ENCODE data around the gene PASD1.
"Not testable (repeated sequence)": the region's sequence is repeated elsewhere in the genome, so short reads cannot be mapped to it uniquely, and the experiment has no call there.

PASD1 gene

GRCh38 chrX:151563449-151563848 lies at the start of gene PASD1:
Gene PASD1 (plus strand): TSS chrX:151563675. CDS start chrX:151601554, 37,879 bp downstream.
- no peak for DNase-seq

DNA sequence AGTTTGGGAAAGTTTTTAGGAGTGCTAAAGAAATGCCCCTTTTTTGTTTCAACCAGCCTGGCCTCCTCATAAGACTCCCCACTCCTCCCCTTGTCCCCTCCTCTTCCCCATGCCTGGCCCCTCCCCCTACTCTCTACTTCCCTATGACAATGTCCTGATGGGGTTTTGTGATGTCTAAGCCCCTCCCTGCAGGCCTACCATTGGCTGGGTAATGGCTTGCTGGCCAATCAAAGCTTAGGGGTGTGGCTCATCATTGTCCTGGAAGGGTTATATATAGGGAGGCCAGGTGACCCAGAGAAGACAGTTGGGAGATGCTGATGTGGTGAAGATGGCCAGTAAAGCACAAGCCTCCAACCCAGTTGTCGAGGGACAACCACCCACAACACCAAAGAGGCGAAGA lies 48.2 kb upstream of the PASD1 start:
- DNase-seq: no peak

DNA sequence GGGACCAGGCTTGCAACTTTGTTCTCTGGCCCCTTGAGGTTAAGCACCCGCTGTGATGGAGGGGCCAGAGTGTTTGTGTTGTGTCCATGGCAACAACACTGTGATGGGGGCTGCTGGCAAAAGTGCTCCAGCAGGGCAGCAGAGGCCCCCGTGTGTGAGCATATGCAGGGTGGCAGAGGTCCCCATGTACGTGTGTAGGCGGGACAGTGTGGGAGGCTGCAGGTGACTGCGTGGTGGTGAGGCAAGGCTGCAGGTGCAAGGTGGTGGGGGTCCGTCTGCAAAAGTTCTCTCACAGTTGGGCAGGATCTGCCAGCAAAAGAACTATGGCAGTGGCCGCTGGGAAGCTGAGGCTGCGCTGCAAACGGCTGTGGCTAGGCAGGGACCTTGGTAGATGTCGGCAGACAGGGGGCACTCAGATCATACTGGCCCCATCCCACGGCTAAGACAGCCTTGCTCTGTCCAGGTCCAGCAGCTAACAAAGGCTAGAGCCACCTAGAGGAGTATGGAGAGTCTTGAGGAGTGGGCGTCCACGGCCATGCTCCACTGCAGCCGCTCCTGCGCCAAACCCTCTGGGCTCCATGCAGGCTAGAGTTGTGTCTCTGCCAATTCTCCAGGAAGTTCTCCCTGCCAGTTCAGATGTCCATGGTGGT lies 46.8 kb upstream of the PASD1 start:
- DNase-seq: no peak

DNA sequence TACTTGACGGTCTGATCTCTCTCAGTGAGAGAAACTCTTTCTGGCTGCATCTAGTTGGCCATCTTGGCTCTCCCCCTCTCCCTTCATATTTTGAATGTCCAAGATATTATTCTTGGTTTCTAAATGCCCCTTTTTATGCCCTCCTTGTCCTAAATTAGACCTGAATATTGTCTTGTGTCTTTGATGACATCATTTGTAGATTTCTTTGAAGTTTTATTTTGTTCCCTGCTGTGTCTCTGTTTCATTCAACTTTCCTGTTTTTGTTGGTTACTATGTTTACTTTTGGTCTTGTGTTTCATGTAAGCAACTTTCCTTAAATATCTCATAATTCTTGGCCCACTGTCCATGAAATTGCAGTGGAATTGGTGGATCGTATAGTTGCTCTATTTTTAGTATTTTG lies 46.1 kb upstream of the PASD1 start:
- DNase-seq: no peak

GRCh38 chrX:151523351-151523750 lies 40.1 kb upstream of the PASD1 start:
- DNase-seq: no peak

GRCh38 chrX:151536571-151536970 lies 26.9 kb upstream of the PASD1 start:
- DNase-seq: no peak

DNA sequence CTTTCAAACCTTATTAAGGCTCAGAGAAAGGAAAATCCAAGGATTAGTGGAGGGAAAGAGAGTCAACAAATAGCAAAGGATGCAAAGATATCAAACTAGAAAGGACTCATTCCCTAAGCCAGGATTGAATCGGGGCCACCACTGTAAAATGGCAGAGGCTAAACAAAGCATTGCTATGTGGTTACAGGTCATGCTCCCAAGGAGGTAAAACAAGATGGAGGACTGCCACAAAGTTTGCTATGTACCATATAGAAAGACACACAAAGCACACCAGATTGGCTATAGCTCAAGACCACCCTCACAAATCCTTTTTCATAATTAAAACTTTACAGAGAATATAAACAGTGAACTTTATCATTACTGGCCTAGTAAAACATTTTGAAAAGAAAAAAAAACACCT lies 25.9 kb upstream of the PASD1 start:
- DNase-seq: no peak

- DNase-seq: no peak
These were observed 25.0 kb upstream of the PASD1 start for GRCh38 chrX:151538190-151539122.

DNA sequence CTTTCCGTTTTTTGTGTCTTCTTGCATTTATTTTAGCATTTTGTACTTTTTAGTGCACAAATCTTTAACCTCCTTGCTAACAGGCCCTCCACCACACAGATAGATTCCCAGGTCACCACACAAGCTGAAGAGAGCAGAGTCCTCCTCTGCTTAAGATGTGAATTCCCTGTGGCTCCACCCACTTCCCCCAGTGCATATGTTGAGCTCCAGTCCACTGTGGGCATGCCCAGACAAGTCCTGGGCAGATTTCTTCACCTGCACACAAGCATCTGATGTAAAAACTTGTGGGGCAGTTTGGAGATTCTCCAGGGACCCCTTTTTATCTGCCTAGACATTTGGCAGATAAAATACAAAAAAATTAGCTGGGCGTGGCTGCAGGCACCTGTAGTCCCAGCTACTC lies 19.8 kb upstream of the PASD1 start:
- DNase-seq: no peak

DNA sequence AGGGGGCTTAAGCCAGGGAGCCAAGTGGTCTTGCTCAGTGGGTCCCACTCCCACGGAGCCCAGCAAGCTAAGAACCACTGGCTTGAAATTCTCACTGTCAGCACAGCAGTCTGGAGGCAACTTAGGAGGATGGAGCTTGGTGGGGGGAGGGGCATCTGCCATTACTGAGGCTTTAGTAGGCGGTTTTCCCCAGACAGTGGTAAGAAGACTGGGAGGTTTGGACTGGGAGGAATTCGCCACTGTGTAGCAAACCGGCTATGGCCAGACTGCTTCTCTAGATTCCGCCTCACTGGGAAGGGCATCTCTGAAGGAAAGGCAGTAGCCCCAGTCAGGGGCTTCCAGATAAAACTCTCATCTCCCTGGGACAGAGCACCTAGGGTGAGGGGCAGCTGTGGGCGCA lies 17.2 kb upstream of the PASD1 start:
- DNase-seq: not testable (repeated sequence)

DNA sequence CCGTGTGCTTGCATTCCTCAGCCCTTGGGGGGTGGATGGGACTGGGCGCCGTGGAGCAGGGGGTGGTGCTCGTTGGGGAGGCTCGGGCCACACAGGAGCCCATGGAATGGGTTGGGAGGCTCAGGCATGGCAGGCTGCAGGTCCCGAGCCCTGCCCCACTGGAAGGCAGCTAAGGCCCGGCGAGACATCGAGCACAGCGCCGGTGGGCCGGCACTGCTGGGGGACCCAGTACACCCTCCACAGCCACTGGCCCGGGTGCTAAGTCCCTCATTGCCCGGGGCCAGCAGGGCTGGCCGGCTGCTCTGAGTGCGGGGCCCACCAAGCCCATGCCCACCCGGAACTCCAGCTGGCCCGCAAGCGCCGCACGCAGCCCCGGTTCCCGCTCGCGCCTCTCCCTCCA lies 12.3 kb upstream of the PASD1 start:
- DNase-seq: not testable (repeated sequence)

DNA sequence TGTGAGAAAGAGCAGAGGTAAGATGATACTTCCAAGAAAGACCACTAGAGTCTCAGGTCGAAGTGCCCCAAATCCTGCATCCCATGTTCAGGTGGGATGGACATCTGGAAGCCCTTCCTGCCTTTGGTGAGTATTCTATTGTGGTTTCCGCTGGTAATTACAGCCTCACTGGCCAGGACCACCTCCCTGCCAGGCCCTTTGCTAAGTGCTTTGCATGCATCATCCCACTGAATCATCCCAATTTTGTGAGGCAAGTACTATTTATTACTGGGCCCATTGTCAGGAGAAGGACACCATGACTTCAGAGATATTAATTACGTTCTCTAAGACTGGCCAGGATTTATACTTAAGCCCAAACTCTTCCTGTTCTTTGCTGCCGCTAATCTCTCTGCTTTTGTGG lies 10.7 kb upstream of the PASD1 start:
- DNase-seq: no peak

DNA sequence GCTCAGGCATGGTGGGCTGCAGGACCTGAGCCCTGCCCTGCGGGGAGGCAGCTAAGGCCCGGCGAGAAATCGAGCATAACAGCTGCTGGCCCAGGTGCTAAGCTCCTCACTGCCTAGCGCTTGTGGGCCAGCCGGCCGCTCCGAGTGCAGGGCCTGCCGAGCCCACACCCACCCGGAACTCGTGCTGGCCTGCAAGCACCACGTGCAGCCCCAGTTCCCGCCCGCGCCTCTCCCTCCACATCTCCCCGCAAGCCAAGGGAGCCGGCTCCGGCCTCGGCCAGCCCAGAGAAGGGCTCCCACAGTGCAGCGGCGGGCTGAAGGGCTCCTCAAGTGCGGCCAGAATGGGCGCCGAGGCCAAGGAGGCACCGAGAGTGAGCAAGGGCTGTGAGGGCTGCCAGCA lies 8.2 kb upstream of the PASD1 start:
- not testable (repeated sequence) for DNase-seq

DNA sequence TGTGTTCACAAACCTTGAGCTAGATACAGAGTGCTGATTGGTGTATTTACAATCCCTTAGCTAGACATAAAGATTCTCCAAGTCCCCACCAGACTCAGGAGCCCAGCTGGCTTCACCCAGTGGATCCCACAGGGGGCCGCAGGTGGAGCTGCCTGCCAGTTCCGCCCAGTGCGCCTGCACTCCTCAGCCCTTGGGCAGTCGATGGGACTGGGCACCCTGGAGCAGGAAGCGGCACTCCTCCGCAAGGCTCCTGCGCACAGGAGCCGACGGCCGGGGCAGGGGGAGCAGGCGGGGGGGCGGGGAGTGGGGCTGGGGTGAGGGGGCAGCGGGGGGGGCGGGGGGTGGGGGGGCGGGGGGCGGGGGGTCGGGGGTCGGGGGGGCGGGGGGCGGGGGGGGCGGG lies 990 bp upstream of the PASD1 start:
- not testable (repeated sequence) for DNase-seq

GRCh38 chrX:151563003-151563402 lies 472 bp upstream of the PASD1 start:
- DNase-seq: not testable (repeated sequence)

GRCh38 chrX:151564035-151564434 lies 560 bp downstream of the PASD1 start:
- no peak for DNase-seq

GRCh38 chrX:151566872-151567271 lies 3.4 kb downstream of the PASD1 start:
- not testable (repeated sequence) for DNase-seq

GRCh38 chrX:151570561-151570960 lies 7.1 kb downstream of the PASD1 start:
- no peak for DNase-seq

GRCh38 chrX:151593384-151593783 lies 29.9 kb downstream of the PASD1 start:
- DNase-seq: not testable (repeated sequence)

DNA sequence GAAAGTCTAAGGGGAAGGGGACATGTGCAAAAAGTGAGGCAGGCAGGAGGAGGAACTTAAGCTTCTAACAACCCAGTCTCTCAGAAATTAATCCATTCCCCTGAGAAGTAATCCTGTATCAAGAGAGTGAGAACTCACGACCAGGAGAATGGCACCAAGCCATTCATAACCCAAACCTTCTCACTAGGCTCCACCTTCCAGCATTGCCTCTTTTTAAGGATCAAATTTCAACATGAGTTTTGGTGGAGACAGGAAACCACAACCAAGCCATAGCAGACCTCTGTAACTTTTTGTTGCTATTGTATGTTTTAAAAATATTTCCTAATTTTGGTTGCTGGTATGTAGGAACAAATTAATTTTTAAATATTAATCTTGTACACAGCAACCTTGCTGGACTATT lies 32.8 kb downstream of the PASD1 start:
- no peak for DNase-seq

- DNase-seq: no peak
These were observed 41.5 kb downstream of the PASD1 start for GRCh38 chrX:151604931-151605330.

DNA sequence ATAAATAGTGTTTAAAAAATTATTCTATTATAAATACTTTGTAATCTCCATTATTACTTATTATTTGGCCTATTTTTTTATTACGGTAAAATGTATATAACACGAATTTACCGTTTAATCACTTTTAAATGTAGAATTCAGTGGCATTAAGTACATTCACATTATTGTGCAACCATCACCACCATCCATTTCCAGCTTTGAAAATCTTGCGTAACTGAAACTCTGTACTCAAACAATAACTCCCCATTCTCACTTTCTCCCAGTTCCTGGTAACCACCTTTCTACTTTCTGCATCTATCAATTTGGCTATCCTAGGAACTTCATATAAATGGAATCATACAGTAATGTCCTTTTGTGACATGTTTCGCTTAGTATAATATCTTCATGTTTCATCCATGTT lies 45.7 kb downstream of the PASD1 start:
- no peak for DNase-seq

- no peak for DNase-seq
These were observed 57.9 kb downstream of the PASD1 start for GRCh38 chrX:151621422-151621821.

- no peak for DNase-seq
These were observed 61.2 kb downstream of the PASD1 start for GRCh38 chrX:151624677-151625076.

All from NCI-H774 (cell line).